GM12873 (cell line): Measurements from ENCODE around the gene SUCLG2.

Experiments used
- TF ChIP-seq, protein P1 (sequence below): IDR thresholded peaks from 2 replicates; pipeline ENCODE4 v1.5.1; 2012; ENCODE audit warnings: low read depth, mild to moderate bottlenecking, moderate library complexity, low read length, control low read depth; ENCODE audit not compliant: insufficient read depth; ENCODE audit errors: missing control alignments

SUCLG2 gene

DNA sequence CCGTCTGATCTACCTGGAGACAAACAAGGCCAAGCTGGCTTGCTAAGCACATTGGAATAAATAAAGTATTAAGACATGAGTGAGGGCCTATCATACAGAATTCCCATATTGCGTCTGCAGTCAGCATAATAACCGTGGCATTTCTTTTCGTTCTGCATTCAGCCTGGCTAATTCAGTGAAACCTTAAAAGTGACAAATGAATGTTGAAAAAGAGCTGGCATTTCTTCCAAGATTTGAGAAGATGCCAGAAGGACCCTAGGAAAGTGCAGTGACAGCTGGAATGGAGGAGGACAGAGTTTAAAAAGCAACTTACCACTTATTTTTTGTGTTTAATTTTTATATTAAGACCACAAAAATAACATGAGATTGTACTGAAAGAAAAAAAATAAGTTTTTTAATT is 67.1 kb downstream of the SUCLG2 start:
- TF ChIP-seq, protein P1, sequence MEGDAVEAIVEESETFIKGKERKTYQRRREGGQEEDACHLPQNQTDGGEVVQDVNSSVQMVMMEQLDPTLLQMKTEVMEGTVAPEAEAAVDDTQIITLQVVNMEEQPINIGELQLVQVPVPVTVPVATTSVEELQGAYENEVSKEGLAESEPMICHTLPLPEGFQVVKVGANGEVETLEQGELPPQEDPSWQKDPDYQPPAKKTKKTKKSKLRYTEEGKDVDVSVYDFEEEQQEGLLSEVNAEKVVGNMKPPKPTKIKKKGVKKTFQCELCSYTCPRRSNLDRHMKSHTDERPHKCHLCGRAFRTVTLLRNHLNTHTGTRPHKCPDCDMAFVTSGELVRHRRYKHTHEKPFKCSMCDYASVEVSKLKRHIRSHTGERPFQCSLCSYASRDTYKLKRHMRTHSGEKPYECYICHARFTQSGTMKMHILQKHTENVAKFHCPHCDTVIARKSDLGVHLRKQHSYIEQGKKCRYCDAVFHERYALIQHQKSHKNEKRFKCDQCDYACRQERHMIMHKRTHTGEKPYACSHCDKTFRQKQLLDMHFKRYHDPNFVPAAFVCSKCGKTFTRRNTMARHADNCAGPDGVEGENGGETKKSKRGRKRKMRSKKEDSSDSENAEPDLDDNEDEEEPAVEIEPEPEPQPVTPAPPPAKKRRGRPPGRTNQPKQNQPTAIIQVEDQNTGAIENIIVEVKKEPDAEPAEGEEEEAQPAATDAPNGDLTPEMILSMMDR: no peak

DNA sequence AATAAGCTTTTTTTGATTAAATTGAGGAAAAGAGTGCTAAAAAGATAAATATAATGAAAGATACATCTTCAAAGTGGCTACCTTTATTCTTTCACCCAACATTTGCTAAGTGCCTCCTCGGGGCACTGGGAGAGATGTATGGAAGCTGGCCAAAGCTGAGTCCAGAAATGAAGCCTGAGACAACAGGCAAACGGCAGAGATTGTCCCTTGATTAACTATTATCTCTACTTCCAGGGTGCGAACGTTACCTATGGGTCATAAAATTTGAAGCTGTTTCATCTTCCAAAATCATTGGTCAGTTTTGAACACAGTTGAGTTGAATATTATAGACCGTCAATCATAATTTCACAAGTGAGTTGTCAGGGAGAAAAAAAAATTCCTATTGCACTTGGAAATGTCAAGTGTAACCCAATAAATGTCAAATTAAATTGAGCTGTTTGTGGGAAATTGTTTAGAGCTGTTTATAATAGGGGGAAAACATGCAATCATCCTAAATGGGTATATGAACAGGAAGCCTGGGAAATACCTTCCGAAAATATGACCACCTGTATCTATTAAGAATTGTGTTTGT is 73.9 kb downstream of the SUCLG2 start:
- TF ChIP-seq, protein P1: no peak

DNA sequence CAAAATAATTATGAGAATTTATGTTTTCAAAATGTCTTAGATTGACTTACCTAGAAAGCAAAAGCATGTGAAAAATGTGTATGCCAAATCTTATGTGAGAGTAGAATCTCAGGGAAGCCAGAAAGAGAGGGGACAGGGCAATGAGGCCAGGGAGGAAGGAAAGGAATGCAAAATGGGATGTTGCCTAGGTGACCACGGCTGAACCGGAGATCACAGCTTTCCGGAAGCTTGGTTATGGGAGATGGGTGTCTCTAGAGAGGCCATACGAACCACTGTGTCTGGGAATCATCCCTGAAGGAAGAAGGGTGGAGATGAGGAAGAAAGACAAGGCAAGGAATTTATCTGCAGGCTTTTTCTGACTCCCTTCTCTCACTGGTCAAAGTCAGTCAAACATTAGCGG is 76.0 kb downstream of the SUCLG2 start:
- TF ChIP-seq, protein P1: no peak

DNA sequence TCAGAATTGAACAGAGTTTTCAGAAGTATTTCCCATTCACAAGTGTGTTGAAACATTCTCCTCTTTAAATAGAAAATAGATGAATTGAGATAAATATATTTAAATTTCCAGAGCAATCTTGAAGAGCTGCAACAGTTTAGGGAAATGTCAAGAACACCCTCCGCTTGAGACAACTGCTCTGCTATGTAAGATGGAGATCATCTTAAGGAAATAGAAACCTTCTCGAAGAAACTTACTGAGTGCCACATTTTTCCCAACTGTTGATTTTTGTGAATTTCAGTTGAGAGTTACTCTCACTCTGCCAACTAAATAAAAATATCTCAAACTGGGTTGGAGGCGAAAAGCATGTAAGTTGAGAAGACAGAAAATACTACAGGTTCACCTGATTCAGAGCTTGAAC is 78.0 kb downstream of the SUCLG2 start:
- TF ChIP-seq, protein P1: no peak

DNA sequence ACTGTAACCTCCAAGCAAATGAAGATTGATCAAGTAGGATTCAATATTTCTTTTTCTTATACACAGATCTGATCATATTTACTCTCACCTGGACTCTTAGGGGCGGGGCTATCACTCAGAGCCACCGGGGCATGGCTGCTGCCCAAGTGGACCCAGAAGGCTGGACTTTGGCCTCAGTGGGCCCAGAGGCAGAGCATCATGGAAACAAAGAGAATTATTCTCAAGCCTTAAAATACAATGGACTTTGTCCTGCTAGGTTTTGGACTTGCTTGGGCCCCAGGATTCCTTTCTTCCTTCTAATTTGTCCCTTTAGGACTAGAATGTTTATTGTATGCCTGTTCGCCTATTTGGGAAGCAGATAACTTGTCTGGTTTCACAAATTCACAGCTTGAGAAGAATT is 85.1 kb downstream of the SUCLG2 start:
- TF ChIP-seq, protein P1: no peak

DNA sequence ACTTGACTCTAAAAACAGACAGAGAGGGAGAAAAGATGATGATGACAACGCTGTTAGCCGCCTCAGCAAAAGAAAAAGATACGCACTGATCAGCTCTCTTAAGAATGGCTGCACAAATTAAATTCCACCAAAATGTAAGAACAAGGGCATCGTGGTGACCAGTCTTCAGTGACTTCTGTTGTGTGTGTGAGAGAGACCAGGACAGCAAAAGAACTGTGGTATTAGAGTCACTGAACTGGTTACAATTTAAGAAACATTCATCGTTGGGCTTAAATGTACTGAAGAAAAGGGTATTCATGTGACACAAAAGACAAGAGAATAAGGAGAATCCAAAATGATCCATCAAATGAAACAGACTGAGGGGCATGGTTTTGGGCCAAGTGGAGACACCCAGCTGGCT is 86.5 kb downstream of the SUCLG2 start:
- TF ChIP-seq, protein P1: no peak

DNA sequence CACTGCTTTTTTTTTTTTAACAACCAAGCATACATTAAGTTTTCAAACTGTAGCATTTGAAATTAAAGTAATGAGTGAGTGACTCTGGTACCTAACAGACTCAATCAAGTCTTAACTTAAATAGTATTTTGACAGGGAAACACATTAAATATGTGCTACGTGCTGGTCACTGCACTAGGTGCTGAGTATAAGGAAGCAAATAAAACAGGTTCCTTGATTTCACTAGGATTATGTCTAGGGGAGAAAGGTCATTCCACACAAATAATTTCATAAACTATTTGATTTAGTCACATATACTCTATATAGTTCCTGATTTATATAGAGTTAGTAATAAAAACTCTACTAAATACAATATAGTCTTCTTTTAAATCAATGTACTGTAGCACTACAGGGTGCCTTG is 89.4 kb downstream of the SUCLG2 start:
- TF ChIP-seq, protein P1: no peak

DNA sequence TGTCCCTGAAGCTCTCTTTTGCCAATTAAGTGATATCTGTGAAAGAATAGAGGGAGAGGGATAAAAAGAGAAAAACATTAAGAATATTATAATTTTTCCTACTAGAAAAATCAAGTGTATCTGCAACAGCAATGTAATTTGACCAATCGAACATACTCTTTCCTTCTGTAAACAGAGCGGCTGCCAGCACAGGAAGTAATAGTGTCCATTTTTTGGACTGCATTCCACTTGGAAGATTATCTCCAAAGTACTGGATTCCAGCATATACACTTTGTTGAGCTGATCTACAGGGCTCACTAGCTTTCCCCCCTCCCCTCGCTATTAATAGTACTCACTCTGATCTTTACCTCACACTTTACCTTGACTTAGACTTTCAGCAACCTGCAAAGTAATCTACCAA is 90.4 kb downstream of the SUCLG2 start:
- TF ChIP-seq, protein P1: no peak
